Type B pancreatic cell (in vitro differentiated cells): ENCODE measurements around the gene CBX2. TPM values are rescaled to one million over a fixed set of nuclear protein-coding genes. Genes with fewer than 3 reads are reported as not detected.

Experiments
- DNase-seq: peaks from one replicate; pipeline ENCODE4 v3.0.0; 2021; ENCODE audit warnings: mixed read lengths; ENCODE audit not compliant: unreplicated experiment; ENCODE audit errors: extremely low spot score
- H3K27ac Mint-ChIP-seq: 2 replicates; pipeline ENCODE4 v1.8.0; 2021; ENCODE audit warnings: mild to moderate bottlenecking, mixed read lengths
- H3K27me3 Mint-ChIP-seq: 2 replicates; pipeline ENCODE4 v1.8.0; 2021; ENCODE audit warnings: mixed read lengths
- H3K36me3 Mint-ChIP-seq: 2 replicates; pipeline ENCODE4 v1.8.0; 2021; ENCODE audit warnings: mixed read lengths
- H3K4me1 Mint-ChIP-seq: one replicate; pipeline ENCODE4 v1.8.0; 2021; ENCODE audit warnings: mixed read lengths; ENCODE audit not compliant: unreplicated experiment
- H3K4me3 Mint-ChIP-seq: 2 replicates; pipeline ENCODE4 v1.8.0; 2021; ENCODE audit warnings: mild to moderate bottlenecking, mixed read lengths
- H3K9me3 Mint-ChIP-seq: 2 replicates; pipeline ENCODE4 v1.8.0; 2021; ENCODE audit warnings: mixed read lengths
- total RNA-seq: library from RNA; stranded (reverse); gene quantifications from 2 replicates; pipeline ENCODE4 v1.2.1, GENCODE V29; 2021; ENCODE audit warnings: low replicate concordance
- TF ChIP-seq, protein P1 (sequence below): fragments of 200-600 bp; sonication (generic); conservative IDR thresholded peaks from 2 replicates; pipeline ENCODE4 v1.5.0; 2021; ENCODE audit warnings: antibody characterized with exemption, mild to moderate bottlenecking

Gene CBX2
- total RNA-seq, 1 donor from 2014 or later = 72.0 TPM

GRCh38 chr17:79811011-79811867 lies 33.3 kb downstream of the CBX2 start:
- Mint-ChIP-seq H3K9me3 (no peaks in the 10 kb centered on the region), H3K27me3 (peaks cover 59% of the 10 kb centered on the region), H3K36me3 (no peaks in the 10 kb centered on the region), H3K27ac (peak overlapping the region; percentile 89), H3K4me1 (peaks cover 6% of the 10 kb centered on the region), H3K4me3 (peak overlapping the region; percentile 87)
- TF ChIP-seq, protein P1, sequence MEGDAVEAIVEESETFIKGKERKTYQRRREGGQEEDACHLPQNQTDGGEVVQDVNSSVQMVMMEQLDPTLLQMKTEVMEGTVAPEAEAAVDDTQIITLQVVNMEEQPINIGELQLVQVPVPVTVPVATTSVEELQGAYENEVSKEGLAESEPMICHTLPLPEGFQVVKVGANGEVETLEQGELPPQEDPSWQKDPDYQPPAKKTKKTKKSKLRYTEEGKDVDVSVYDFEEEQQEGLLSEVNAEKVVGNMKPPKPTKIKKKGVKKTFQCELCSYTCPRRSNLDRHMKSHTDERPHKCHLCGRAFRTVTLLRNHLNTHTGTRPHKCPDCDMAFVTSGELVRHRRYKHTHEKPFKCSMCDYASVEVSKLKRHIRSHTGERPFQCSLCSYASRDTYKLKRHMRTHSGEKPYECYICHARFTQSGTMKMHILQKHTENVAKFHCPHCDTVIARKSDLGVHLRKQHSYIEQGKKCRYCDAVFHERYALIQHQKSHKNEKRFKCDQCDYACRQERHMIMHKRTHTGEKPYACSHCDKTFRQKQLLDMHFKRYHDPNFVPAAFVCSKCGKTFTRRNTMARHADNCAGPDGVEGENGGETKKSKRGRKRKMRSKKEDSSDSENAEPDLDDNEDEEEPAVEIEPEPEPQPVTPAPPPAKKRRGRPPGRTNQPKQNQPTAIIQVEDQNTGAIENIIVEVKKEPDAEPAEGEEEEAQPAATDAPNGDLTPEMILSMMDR = peak; percentile 75
- no peak for DNase-seq

- Mint-ChIP-seq H3K4me3 (peak overlapping the region; percentile 82), H3K36me3 (no peaks in the 10 kb centered on the region), H3K27me3 (peaks cover 59% of the 10 kb centered on the region), H3K27ac (peak overlapping the region; percentile 84), H3K4me1 (peaks cover 6% of the 10 kb centered on the region), H3K9me3 (no peaks in the 10 kb centered on the region)
- no peak for DNase-seq
- TF ChIP-seq, protein P1 = no peak
Measured at GRCh38 chr17:79811868-79812352, 34.0 kb downstream of the CBX2 start.

DNA sequence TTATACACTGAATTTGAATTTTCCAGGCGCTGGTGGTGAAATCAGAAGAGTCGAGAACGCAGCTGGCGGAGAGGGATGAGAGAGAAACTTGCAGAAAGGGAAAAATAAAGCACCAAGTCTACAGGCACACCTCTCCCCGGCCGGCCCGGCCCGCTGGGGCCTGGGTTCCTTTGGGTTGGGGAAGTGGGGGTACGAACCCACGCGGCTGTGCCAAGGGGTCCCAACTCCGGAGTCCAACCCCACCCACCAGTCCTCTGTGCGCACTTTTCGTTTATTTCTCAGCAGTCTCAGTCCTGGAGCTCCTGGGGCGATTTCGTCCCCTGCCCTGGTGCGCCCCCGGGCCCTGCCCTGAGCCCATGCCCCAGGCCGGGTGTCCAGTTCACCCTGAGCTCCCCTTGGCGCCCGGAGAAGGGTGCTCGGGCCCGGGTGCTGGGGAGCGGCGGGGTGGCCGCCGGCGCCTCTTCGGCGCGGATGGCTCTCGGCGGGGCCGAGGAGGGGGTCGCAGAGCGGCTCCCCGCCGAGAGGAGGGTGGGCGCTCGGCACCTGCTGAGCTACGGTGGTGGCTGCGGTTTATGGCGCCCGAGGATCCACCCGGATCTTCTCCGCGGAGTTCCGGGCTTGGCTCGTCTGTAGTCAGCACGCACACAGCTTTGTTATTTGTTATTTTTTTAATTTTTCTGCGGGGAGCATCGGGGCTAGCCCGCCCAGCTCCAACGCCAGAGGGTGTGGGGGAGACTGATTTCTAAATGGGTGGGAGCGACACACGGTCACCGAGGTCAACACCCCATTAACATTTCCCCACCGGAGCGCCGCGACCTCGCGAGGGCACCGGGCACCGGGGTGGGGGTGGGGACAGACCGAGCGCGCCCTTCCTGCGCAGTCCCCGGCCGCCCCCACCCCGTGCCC lies 34.7 kb downstream of the CBX2 start:
- Mint-ChIP-seq H3K27ac (peak overlapping the region; percentile 84), H3K4me1 (peaks cover 6% of the 10 kb centered on the region), H3K4me3 (peak overlapping the region; percentile 84), H3K27me3 (peaks cover 59% of the 10 kb centered on the region), H3K36me3 (no peaks in the 10 kb centered on the region), H3K9me3 (no peaks in the 10 kb centered on the region)
- TF ChIP-seq, protein P1 = no peak
- no peak for DNase-seq

DNA sequence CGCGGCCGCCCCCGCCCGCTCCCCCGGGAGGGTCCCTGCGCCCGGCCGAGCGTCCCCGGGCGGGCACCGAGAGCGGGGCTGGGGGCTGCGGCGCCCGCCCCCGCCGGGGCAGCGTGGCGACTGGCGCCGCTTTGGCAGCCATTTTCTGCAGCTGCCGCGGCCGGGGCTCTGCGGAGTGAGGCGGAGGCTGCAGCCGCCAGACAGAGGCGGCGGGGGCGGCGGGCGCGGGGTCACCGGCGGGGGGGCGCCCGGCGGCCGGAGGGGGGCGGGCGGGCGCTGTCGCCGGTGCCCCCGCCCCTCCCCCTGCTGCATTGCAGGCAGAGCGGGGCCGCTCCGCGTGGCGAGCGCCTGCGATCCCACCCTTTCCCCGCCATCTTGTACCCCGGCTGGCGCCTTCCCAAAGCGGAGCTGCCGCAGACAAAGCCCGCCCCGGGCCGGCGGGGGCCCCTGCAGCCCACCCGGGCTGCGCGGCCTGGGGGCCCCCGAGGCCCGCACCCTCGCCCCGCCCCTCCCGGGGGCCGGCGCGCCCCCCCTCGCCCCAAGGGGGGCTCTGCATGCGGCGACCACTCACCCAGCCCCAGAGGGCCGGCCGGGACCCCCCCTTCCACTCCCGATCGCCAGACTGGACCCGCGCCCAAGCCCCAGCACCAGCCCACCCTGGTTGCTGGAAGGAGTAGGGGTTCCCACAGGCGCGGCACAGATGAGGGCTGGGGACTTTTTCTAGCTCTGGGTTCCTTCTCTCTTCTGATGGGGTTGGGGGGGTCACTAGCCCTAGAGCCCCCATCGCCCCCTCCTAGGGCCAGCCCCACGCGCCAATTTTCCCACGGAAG lies 35.6 kb downstream of the CBX2 start:
- Mint-ChIP-seq H3K9me3 (no peaks in the 10 kb centered on the region), H3K27ac (no peak overlapping the region), H3K27me3 (peaks cover 57% of the 10 kb centered on the region), H3K4me1 (peaks cover 6% of the 10 kb centered on the region), H3K36me3 (no peaks in the 10 kb centered on the region), H3K4me3 (no peak overlapping the region)
- TF ChIP-seq, protein P1 = no peak
- peak; percentile 74 for DNase-seq
